Loucy (cell line): ENCODE results near the gene RAB24.
"Not testable (repeated sequence)": the region's sequence is repeated elsewhere in the genome, so short reads cannot be mapped to it uniquely, and the experiment has no call there.

Experiments
- H2AFZ ChIP-seq: fragments of 200-600 bp; sonication (generic); 2 replicates; pipeline ENCODE4 v1.6.0; 2016; ENCODE audit warnings: antibody characterized with exemption, mild to moderate bottlenecking, low read length, moderate library complexity
- H3F3A ChIP-seq: fragments of 200-600 bp; 2 replicates; pipeline ENCODE4 v1.6.0; 2016; ENCODE audit warnings: antibody characterized with exemption, low read depth, mild to moderate bottlenecking
- H3K27me3 ChIP-seq: fragments of 200-600 bp; sonication (generic); 2 replicates; pipeline ENCODE4 v1.6.1; 2014; ENCODE audit warnings: low read length, mild to moderate bottlenecking; ENCODE audit not compliant: insufficient read depth, poor library complexity, severe bottlenecking
- H3K36me3 ChIP-seq: fragments of 200-600 bp; sonication (generic); 2 replicates; pipeline ENCODE4 v1.6.1; 2016; ENCODE audit warnings: low read length; ENCODE audit not compliant: insufficient read depth
- H3K4me1 ChIP-seq: fragments of 200-600 bp; sonication (generic); 2 replicates; pipeline ENCODE4 v1.5.1; 2014; ENCODE audit warnings: low read length, mild to moderate bottlenecking; ENCODE audit not compliant: insufficient read depth, poor library complexity, severe bottlenecking
- H3K4me2 ChIP-seq: fragments of 200-600 bp; sonication (generic); 2 replicates; pipeline ENCODE4 v1.6.0; 2014; ENCODE audit warnings: antibody characterized with exemption, low read length, low read depth, mild to moderate bottlenecking; ENCODE audit not compliant: poor library complexity, severe bottlenecking
- H3K4me3 ChIP-seq: fragments of 200-600 bp; sonication (generic); 2 replicates; pipeline ENCODE4 v1.5.1; 2014; ENCODE audit warnings: low read length, mild to moderate bottlenecking, mixed read lengths; ENCODE audit not compliant: poor library complexity, severe bottlenecking
- H3K79me2 ChIP-seq: fragments of 200-600 bp; sonication (generic); 2 replicates; pipeline ENCODE4 v1.6.1; 2014; ENCODE audit warnings: low read length; ENCODE audit not compliant: insufficient read depth
- H3K9ac ChIP-seq: fragments of 200-600 bp; sonication (generic); 2 replicates; pipeline ENCODE4 v1.6.0; 2014; ENCODE audit warnings: mild to moderate bottlenecking, low read depth, low read length, moderate library complexity; ENCODE audit not compliant: poor library complexity, severe bottlenecking
- H3K9me2 ChIP-seq: fragments of 200-600 bp; sonication (generic); replicated peaks from 2 replicates; pipeline ENCODE4 v1.6.1; 2016; ENCODE audit warnings: low read depth, low read length, mixed read lengths
- H3K9me3 ChIP-seq: fragments of 200-600 bp; sonication (generic); 2 replicates; pipeline ENCODE4 v1.6.1; 2014; ENCODE audit warnings: mild to moderate bottlenecking, antibody characterized with exemption, low read length, low read depth; ENCODE audit not compliant: insufficient read depth
- H4K20me1 ChIP-seq: fragments of 200-600 bp; sonication (generic); 2 replicates; pipeline ENCODE4 v1.6.0; 2014; ENCODE audit warnings: antibody characterized with exemption, low read length, mild to moderate bottlenecking; ENCODE audit not compliant: insufficient read depth, poor library complexity, severe bottlenecking
- CTCF ChIP-seq: fragments of 200-600 bp; sonication (generic); conservative IDR thresholded peaks from 2 replicates; pipeline ENCODE4 v1.5.1; 2014; ENCODE audit warnings: mild to moderate bottlenecking, antibody characterized with exemption, low read length
- EZH2phosphoT487 ChIP-seq: fragments of 200-600 bp; IDR thresholded peaks from 2 replicates; pipeline ENCODE4 v1.6.1; 2018; ENCODE audit warnings: antibody characterized with exemption, mild to moderate bottlenecking, moderate library complexity, borderline replicate concordance

Gene RAB24

DNA sequence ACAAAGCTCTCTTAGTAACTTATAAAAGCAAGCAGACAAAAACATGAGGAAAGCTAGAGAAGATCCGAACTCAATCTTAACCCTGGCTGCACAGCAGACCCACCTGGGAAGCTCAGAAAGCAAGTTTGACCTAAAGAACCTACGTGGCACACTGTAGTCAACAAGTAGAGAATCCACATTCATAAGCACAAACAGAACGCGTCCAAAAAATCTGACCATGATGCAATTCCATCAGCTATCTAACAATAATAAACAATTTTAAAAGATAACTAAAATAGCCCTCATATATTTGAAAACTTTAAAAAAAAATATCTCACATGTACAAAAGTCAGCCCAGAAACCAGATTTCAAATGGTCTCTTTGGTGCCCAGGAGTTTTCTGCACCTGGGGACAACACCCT is 43.3 kb upstream of the RAB24 start:
- H3K79me2 ChIP-seq, result peaks cover 69% of the 10 kb centered on the region
- peaks cover 24% of the 10 kb centered on the region for H3K4me1 ChIP-seq
- no peak overlapping the region for H2AFZ ChIP-seq
- H3K27me3 ChIP-seq, result no peaks in the 10 kb centered on the region
- peaks cover 3% of the 10 kb centered on the region; the same call in 1 of the 2 replicates for H3K36me3 ChIP-seq
- H3F3A ChIP-seq, result no peaks in the 10 kb centered on the region
- TF ChIP-seq EZH2phosphoT487 (no peak), CTCF (no peak)
- H3K9me2 ChIP-seq, result no peaks in the 10 kb centered on the region
- H3K4me2 ChIP-seq, result peak overlapping the region; percentile 69
- H3K9ac ChIP-seq, result peak overlapping the region; percentile 27
- H3K9me3 ChIP-seq, result no peaks in the 10 kb centered on the region
- H4K20me1 ChIP-seq, result peaks cover 8% of the 10 kb centered on the region
- peak overlapping the region; percentile 51 for H3K4me3 ChIP-seq

DNA sequence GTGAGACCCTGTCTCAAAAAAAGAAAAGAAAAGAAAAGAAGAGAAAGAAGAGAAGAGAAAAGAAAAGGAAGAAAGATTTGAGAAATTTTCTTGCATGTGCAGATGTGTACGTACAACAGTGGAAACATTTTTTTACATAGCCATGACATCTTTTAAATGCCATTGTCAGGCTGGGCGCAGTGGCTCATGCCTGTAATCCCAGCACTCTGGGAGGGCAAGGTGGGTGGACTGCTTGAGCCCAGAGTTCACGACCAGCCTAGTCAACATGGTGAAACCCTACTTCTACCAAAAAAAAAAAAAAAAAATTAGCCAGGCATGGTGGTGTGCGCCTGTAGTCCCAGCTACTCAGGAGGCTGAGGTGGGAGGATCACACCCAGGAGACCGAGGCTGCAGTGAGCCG is 41.4 kb upstream of the RAB24 start:
- H3K36me3 ChIP-seq, result peaks cover 3% of the 10 kb centered on the region; the same call in 1 of the 2 replicates
- peaks cover 4% of the 10 kb centered on the region for H4K20me1 ChIP-seq
- peaks cover 60% of the 10 kb centered on the region for H3K79me2 ChIP-seq
- no peak overlapping the region for H3K4me2 ChIP-seq
- peaks cover 17% of the 10 kb centered on the region for H3K4me1 ChIP-seq
- H2AFZ ChIP-seq, result no peak overlapping the region
- no peaks in the 10 kb centered on the region for H3F3A ChIP-seq
- no peak for TF ChIP-seq CTCF
- TF ChIP-seq EZH2phosphoT487, result no peak
- no peaks in the 10 kb centered on the region for H3K27me3 ChIP-seq
- H3K9me3 ChIP-seq, result no peaks in the 10 kb centered on the region
- H3K9ac ChIP-seq, result no peak overlapping the region
- H3K4me3 ChIP-seq, result no peak overlapping the region
- H3K9me2 ChIP-seq, result no peaks in the 10 kb centered on the region

DNA sequence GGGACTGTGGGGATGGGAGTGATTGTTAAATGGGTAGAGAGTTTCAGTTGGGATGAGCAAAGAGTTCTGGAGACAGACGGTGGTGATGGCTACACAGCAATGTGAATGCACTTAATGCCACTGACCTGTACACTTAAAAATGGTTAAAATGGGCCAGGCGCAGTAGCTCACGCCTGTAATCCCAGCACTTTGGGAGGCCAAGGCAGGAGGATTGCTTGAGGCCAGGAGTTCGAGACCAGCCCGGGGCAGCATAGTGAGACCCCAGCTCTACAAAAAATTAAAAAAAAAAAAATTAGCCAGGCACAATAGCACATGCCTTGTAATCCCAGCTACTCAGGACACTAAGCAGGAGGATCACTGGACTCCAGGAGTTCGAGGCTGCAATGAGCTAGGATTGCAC is 40.3 kb upstream of the RAB24 start:
- Histone ChIP-seq H3K36me3 (peaks cover 3% of the 10 kb centered on the region; the same call in 1 of the 2 replicates), H3K4me3 (no peak overlapping the region), H3K9me3 (no peaks in the 10 kb centered on the region), H3K27me3 (no peaks in the 10 kb centered on the region), H3K9me2 (no peaks in the 10 kb centered on the region), H3F3A (no peaks in the 10 kb centered on the region), H4K20me1 (peaks cover 3% of the 10 kb centered on the region), H3K4me2 (no peak overlapping the region), H3K9ac (no peak overlapping the region), H3K79me2 (peaks cover 59% of the 10 kb centered on the region), H2AFZ (no peak overlapping the region), H3K4me1 (peaks cover 11% of the 10 kb centered on the region)
- TF ChIP-seq CTCF, result no peak
- TF ChIP-seq EZH2phosphoT487, result no peak

- not testable (repeated sequence) for H4K20me1 ChIP-seq, H3K4me3 ChIP-seq, H3K36me3 ChIP-seq, H3K9me2 ChIP-seq, H3K9ac ChIP-seq, H3F3A ChIP-seq, H3K27me3 ChIP-seq, H2AFZ ChIP-seq, H3K4me2 ChIP-seq, H3K9me3 ChIP-seq
- H3K4me1 ChIP-seq, result peaks cover 11% of the 10 kb centered on the region
- H3K79me2 ChIP-seq, result peaks cover 54% of the 10 kb centered on the region
Measured at GRCh38 chr5:177343000-177343399, 39.5 kb upstream of the RAB24 start.
